ENCODE measurements around the gene NRF1.

NRF1 gene

GRCh38 chr7:129799350-129799955, 187.9 kb downstream of the NRF1 start:
- H3K4me3 ChIP-seq (ENCODE audit: low read depth, low read length): no peak overlapping the region
- DNase-seq (ENCODE audit: low read depth): no peak
- TF ChIP-seq MAX (IDR thresholded peaks at IDR 0.05; ENCODE audit: low read depth, low read length): no peak
- TF ChIP-seq POLR2A (IDR thresholded peaks at IDR 0.05; ENCODE audit: extremely low read depth, insufficient read length): no peak
- TF ChIP-seq MYC (IDR thresholded peaks at IDR 0.05; ENCODE audit: low read depth, low read length): no peak
- TF ChIP-seq CTCF (IDR thresholded peaks at IDR 0.05; ENCODE audit: low read depth, low read length): no peak

GRCh38 chr7:129800901-129801300, 189.4 kb downstream of the NRF1 start:
- DNase-seq (ENCODE audit: low read depth): no peak
- H3K4me3 ChIP-seq (ENCODE audit: low read depth, low read length): no peak overlapping the region
- no peak for TF ChIP-seq POLR2A (IDR thresholded peaks at IDR 0.05; ENCODE audit: extremely low read depth, insufficient read length)
- TF ChIP-seq MYC (IDR thresholded peaks at IDR 0.05; ENCODE audit: low read depth, low read length): no peak
- TF ChIP-seq CTCF (IDR thresholded peaks at IDR 0.05; ENCODE audit: low read depth, low read length): no peak
- no peak for TF ChIP-seq MAX (IDR thresholded peaks at IDR 0.05; ENCODE audit: low read depth, low read length)

- TF ChIP-seq MYC (IDR thresholded peaks at IDR 0.05; ENCODE audit: low read depth, low read length) (no peak), MAX (IDR thresholded peaks at IDR 0.05; ENCODE audit: low read depth, low read length) (no peak), POLR2A (IDR thresholded peaks at IDR 0.05; ENCODE audit: extremely low read depth, insufficient read length) (no peak), CTCF (IDR thresholded peaks at IDR 0.05; ENCODE audit: low read depth, low read length) (no peak)
- DNase-seq (ENCODE audit: low read depth): no peak
- no peak overlapping the region for H3K4me3 ChIP-seq (ENCODE audit: low read depth, low read length)
These were observed 190.4 kb downstream of the NRF1 start for GRCh38 chr7:129801882-129802281.

- DNase-seq (ENCODE audit: low read depth): no peak
- H3K4me3 ChIP-seq (ENCODE audit: low read depth, low read length): no peak overlapping the region
- no peak for TF ChIP-seq MAX (IDR thresholded peaks at IDR 0.05; ENCODE audit: low read depth, low read length)
- no peak for TF ChIP-seq POLR2A (IDR thresholded peaks at IDR 0.05; ENCODE audit: extremely low read depth, insufficient read length)
- no peak for TF ChIP-seq CTCF (IDR thresholded peaks at IDR 0.05; ENCODE audit: low read depth, low read length)
- no peak for TF ChIP-seq MYC (IDR thresholded peaks at IDR 0.05; ENCODE audit: low read depth, low read length)
These were observed 192.1 kb downstream of the NRF1 start for GRCh38 chr7:129803546-129804081.

GRCh38 chr7:129804111-129804889, 192.8 kb downstream of the NRF1 start:
- no peak for TF ChIP-seq MYC (IDR thresholded peaks at IDR 0.05; ENCODE audit: low read depth, low read length)
- no peak for TF ChIP-seq MAX (IDR thresholded peaks at IDR 0.05; ENCODE audit: low read depth, low read length)
- no peak for TF ChIP-seq POLR2A (IDR thresholded peaks at IDR 0.05; ENCODE audit: extremely low read depth, insufficient read length)
- TF ChIP-seq CTCF (IDR thresholded peaks at IDR 0.05; ENCODE audit: low read depth, low read length): no peak
- no peak for DNase-seq (ENCODE audit: low read depth)

More at GRCh38 chr7:129804111-129804889, 192.8 kb downstream of the NRF1 start:
- no peak overlapping the region for H3K4me3 ChIP-seq (ENCODE audit: low read depth, low read length)
